Fibroblast of lung (primary cell): ENCODE data around the gene ANKRD52. TPM values are rescaled to one million over a fixed set of nuclear protein-coding genes. Genes with fewer than 3 reads are reported as not detected.

Source experiments
- DNase-seq, 2 donors: peaks; one replicate each; pipeline versions ENCODE4 v3.0.0 to v3.0.0-alpha.2; 2010; ENCODE audit warnings: low read depth in 2 of 2
- H2AFZ ChIP-seq: 2 replicates; pipeline ENCODE4 v1.5.1; 2012; ENCODE audit warnings: low read length, control low read depth, inconsistent platforms
- H3K27ac ChIP-seq: 2 replicates; pipeline ENCODE4 v1.5.1; 2011; ENCODE audit warnings: low read length, control low read depth; ENCODE audit not compliant: insufficient read depth
- H3K27me3 ChIP-seq: 2 replicates; pipeline ENCODE4 v1.5.1; 2011; ENCODE audit warnings: mild to moderate bottlenecking, low read length; ENCODE audit not compliant: control insufficient read depth, insufficient read depth
- H3K36me3 ChIP-seq: 2 replicates; pipeline ENCODE4 v1.5.1; 2011; ENCODE audit warnings: low read length; ENCODE audit not compliant: control insufficient read depth, insufficient read depth
- H3K4me1 ChIP-seq: 2 replicates; pipeline ENCODE4 v1.5.1; 2011; ENCODE audit warnings: low read length; ENCODE audit not compliant: control insufficient read depth, insufficient read depth; ENCODE audit errors: extremely low read depth
- H3K4me2 ChIP-seq: 2 replicates; pipeline ENCODE4 v1.5.1; 2011; ENCODE audit warnings: low read length, control low read depth; ENCODE audit not compliant: insufficient read depth; ENCODE audit errors: extremely low read depth
- H3K4me3 ChIP-seq, 4 experiments: fragments of 200-600 bp in 1 of 4; sonication (generic) in 1 of 4; replicated peaks in 1 of 4; 2 replicates each; pipeline ENCODE4 v1.5.1; 2011 to 2016; ENCODE audit warnings: low read length in 4 of 4, low read depth in 3 of 4, mild to moderate bottlenecking in 3 of 4, control low read depth in 2 of 4, inconsistent platforms in 1 of 4, mixed read lengths in 1 of 4; ENCODE audit not compliant: insufficient read depth in 1 of 4; ENCODE audit errors: control extremely low read depth in 1 of 4
- H3K79me2 ChIP-seq: 2 replicates; pipeline ENCODE4 v1.5.1; 2012; ENCODE audit warnings: mild to moderate bottlenecking, low read length, inconsistent platforms; ENCODE audit not compliant: control insufficient read depth, insufficient read depth
- H3K9ac ChIP-seq: 2 replicates; pipeline ENCODE4 v1.5.1; 2011; ENCODE audit warnings: mild to moderate bottlenecking, low read length, control low read depth; ENCODE audit not compliant: insufficient read depth
- H3K9me3 ChIP-seq: 2 replicates; pipeline ENCODE4 v1.5.1; 2012; ENCODE audit warnings: low read depth, low read length; ENCODE audit not compliant: control insufficient read depth, insufficient read depth
- H4K20me1 ChIP-seq: 2 replicates; pipeline ENCODE4 v1.5.1; 2011; ENCODE audit warnings: low read length; ENCODE audit not compliant: control insufficient read depth, insufficient read depth; ENCODE audit errors: extremely low read depth
- CTCF ChIP-seq, 2 donors: IDR thresholded peaks in 1 of 2; conservative IDR thresholded peaks in 1 of 2; 1 replicate in 1 of 2; 2 replicates in 1 of 2; pipeline ENCODE4 v1.5.1; 2011 to 2012; ENCODE audit warnings: low read length in 2 of 2, control low read depth in 1 of 2, inconsistent platforms in 1 of 2, low read depth in 1 of 2, mild to moderate bottlenecking in 1 of 2
- EZH2 ChIP-seq: IDR thresholded peaks from 2 replicates; pipeline ENCODE4 v1.5.1; 2012; ENCODE audit warnings: low read length, control low read depth, mild to moderate bottlenecking; ENCODE audit errors: missing control alignments
- polyA plus RNA-seq, 2 donors: library from polyadenylated mRNA; depleted of rRNA in 1 of 2; stranded (reverse) in 1 of 2; unstranded in 1 of 2; fragments of >200 nt; gene quantifications; 2 replicates each; pipeline ENCODE4 v1.2.1, GENCODE V29; 2011 to 2012; ENCODE audit warnings: missing spikeins in 1 of 2
- total RNA-seq: library from RNA; depleted of rRNA; stranded (reverse); fragments of >200 nt; gene quantifications from 2 replicates; pipeline ENCODE4 v1.2.1, GENCODE V29; 2014

The ANKRD52 gene
- total and polyA plus RNA-seq, 2 donors (not counting 1 experiment from before 2014, with no cell fraction given) = 12.2 to 14.9 TPM

GRCh38 chr12:56256326-56256960 is 1.7 kb downstream of the ANKRD52 start:
- peak overlapping the region; percentile 81 to 85 (median 83) for H3K4me3 ChIP-seq
- H3K36me3 ChIP-seq = peaks cover 32% of the 10 kb centered on the region
- no peaks in the 10 kb centered on the region for H4K20me1 ChIP-seq
- peak in 1 of 2 donors; percentile 59 for DNase-seq
- no peak overlapping the region for H3K27ac ChIP-seq
- H3K4me1 ChIP-seq = peaks cover 11% of the 10 kb centered on the region
- H2AFZ ChIP-seq = no peak overlapping the region
- H3K9ac ChIP-seq = no peak overlapping the region
- no peaks in the 10 kb centered on the region for H3K9me3 ChIP-seq
- no peaks in the 10 kb centered on the region for H3K27me3 ChIP-seq
- H3K4me2 ChIP-seq = peak overlapping the region; percentile 92
- H3K79me2 ChIP-seq = peaks cover 35% of the 10 kb centered on the region
- peak in 1 of 2 donors; percentile 15 for TF ChIP-seq CTCF (conservative IDR thresholded peaks at IDR 0.05 in 1 of 2, IDR thresholded peaks at IDR 0.05 in 1 of 2; ENCODE audit: low read depth in 1 of 2, low read length in 2 of 2)
- no peak for TF ChIP-seq EZH2

- H2AFZ ChIP-seq = no peak overlapping the region
- H3K79me2 ChIP-seq = peaks cover 35% of the 10 kb centered on the region
- H3K9ac ChIP-seq = no peak overlapping the region
- no peak for DNase-seq
- no peak overlapping the region for H3K27ac ChIP-seq
- H3K4me1 ChIP-seq = peaks cover 11% of the 10 kb centered on the region
- H3K4me3 ChIP-seq = no peak overlapping the region
- no peaks in the 10 kb centered on the region for H3K27me3 ChIP-seq
- no peak overlapping the region for H3K4me2 ChIP-seq
- peaks cover 32% of the 10 kb centered on the region for H3K36me3 ChIP-seq
- no peaks in the 10 kb centered on the region for H3K9me3 ChIP-seq
- TF ChIP-seq EZH2 (no peak), CTCF (conservative IDR thresholded peaks at IDR 0.05 in 1 of 2, IDR thresholded peaks at IDR 0.05 in 1 of 2; ENCODE audit: low read depth in 1 of 2, low read length in 2 of 2) (no peak)
- H4K20me1 ChIP-seq = no peaks in the 10 kb centered on the region
Observed at GRCh38 chr12:56255671-56256070, 2.5 kb downstream of the ANKRD52 start.

GRCh38 chr12:56253091-56253490 is 5.1 kb downstream of the ANKRD52 start:
- Histone ChIP-seq H3K27ac (no peak overlapping the region), H3K27me3 (no peaks in the 10 kb centered on the region), H3K9ac (no peak overlapping the region), H3K36me3 (peaks cover 41% of the 10 kb centered on the region), H3K9me3 (no peaks in the 10 kb centered on the region), H3K4me1 (peaks cover 11% of the 10 kb centered on the region), H4K20me1 (no peaks in the 10 kb centered on the region), H3K4me2 (no peak overlapping the region), H3K79me2 (peaks cover 35% of the 10 kb centered on the region), H3K4me3 (no peak overlapping the region), H2AFZ (no peak overlapping the region)
- TF ChIP-seq EZH2 = no peak
- TF ChIP-seq CTCF (conservative IDR thresholded peaks at IDR 0.05 in 1 of 2, IDR thresholded peaks at IDR 0.05 in 1 of 2; ENCODE audit: low read depth in 1 of 2, low read length in 2 of 2) = no peak
- DNase-seq = no peak
